Testis (tissue), 2 donors: ENCODE measurements around the gene KLHL11.

ENCODE experiments used
- POLR2A ChIP-seq: fragments of 450-650 bp; IDR thresholded peaks from one replicate; pipeline ENCODE4 v1.6.1; 2017; ENCODE audit warnings: antibody characterized with exemption, mild to moderate bottlenecking, moderate library complexity
- TF ChIP-seq, protein P1 (sequence below), 3 experiments: fragments of 450-650 bp in 2 of 3; fragments of 200-600 bp in 1 of 3; sonication (generic) in 1 of 3; IDR thresholded peaks; one replicate each; pipeline ENCODE4 v1.5.1; 2016 to 2019; ENCODE audit warnings: antibody characterized with exemption in 3 of 3, mild to moderate bottlenecking in 2 of 3, moderate library complexity in 1 of 3

DNA sequence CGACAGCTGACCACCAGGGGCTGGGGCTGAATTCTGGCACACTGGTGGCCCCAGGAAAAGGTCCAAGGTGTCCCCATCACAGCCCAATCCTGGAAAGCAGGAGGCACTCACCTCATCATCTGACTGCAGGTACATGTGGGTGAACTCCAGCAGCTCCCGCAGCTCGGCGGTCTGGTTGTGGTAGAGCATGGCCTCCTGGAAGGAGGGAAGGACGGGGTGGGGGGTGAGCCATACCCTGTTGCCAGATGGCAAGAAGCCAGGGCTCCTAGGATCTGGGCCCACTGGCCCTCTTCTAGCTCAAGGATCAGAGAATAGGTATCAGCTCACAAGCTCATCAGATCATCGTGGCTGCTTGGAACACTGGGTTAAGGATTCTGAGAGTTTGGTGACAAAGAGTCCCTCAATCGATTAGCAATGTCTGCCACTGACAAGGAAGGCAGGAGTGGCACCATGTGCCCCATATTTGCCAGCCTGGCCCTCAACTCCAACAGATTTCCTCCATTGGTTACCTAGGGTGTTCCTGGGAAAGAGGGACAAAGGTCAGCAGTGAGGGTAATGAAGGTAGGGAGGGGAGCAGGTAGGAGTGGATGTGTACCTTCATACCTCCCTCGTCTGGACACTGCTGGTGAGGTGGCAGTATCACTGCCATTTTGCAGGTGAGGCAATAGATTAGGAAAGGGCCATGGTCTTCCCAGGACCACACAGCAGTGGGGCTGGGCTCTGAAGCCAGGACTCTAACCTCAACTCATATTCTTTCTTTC lies 58.4 kb downstream of the KLHL11 start:
- TF ChIP-seq, protein P1, sequence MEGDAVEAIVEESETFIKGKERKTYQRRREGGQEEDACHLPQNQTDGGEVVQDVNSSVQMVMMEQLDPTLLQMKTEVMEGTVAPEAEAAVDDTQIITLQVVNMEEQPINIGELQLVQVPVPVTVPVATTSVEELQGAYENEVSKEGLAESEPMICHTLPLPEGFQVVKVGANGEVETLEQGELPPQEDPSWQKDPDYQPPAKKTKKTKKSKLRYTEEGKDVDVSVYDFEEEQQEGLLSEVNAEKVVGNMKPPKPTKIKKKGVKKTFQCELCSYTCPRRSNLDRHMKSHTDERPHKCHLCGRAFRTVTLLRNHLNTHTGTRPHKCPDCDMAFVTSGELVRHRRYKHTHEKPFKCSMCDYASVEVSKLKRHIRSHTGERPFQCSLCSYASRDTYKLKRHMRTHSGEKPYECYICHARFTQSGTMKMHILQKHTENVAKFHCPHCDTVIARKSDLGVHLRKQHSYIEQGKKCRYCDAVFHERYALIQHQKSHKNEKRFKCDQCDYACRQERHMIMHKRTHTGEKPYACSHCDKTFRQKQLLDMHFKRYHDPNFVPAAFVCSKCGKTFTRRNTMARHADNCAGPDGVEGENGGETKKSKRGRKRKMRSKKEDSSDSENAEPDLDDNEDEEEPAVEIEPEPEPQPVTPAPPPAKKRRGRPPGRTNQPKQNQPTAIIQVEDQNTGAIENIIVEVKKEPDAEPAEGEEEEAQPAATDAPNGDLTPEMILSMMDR (IDR thresholded peaks at IDR 0.05), result no peak
- no peak for TF ChIP-seq POLR2A
